GM12878 (cell line): ENCODE data around the gene C16orf86.

ENCODE experiments used
- CREM ChIP-seq: IDR thresholded peaks from 2 replicates; pipeline ENCODE4 v1.6.1; 2014; ENCODE audit warnings: antibody characterized with exemption, low read depth
- EP300 ChIP-seq, 2 experiments: fragments of 150-350 bp in 1 of 2; IDR thresholded peaks; 2 replicates each; pipeline ENCODE4 v1.6.1; 2011 to 2012; ENCODE audit warnings: low read depth in 2 of 2, low read length in 2 of 2, borderline replicate concordance in 1 of 2, improper control_type of control experiment in 1 of 2, inconsistent platforms in 1 of 2; ENCODE audit not compliant: control insufficient read depth in 1 of 2
- HDAC2 ChIP-seq: fragments of 200-600 bp; sonication (generic); IDR thresholded peaks from 2 replicates; pipeline ENCODE4 v1.6.1; 2017
- JUND ChIP-seq: IDR thresholded peaks from 2 replicates; pipeline ENCODE4 v1.6.1; 2012; ENCODE audit warnings: low read depth, mild to moderate bottlenecking, low read length, improper control_type of control experiment, moderate library complexity
- RBBP5 ChIP-seq: fragments of 200-600 bp; sonication (generic); conservative IDR thresholded peaks from 2 replicates; pipeline ENCODE4 v1.6.1; 2016
- RFX5 ChIP-seq: IDR thresholded peaks from 2 replicates; pipeline ENCODE4 v1.6.1; 2011; ENCODE audit warnings: low read depth, low read length, improper control_type of control experiment
- SPI1 ChIP-seq: IDR thresholded peaks from 2 replicates; pipeline ENCODE4 v1.6.1; 2011; ENCODE audit warnings: low read depth, mild to moderate bottlenecking, low read length, moderate library complexity, borderline replicate concordance; ENCODE audit not compliant: insufficient read depth
- SREBF1 ChIP-seq: IDR thresholded peaks from 2 replicates; pipeline ENCODE4 v1.6.1; 2012; ENCODE audit warnings: mild to moderate bottlenecking, low read length
- TARDBP ChIP-seq: IDR thresholded peaks from 2 replicates; pipeline ENCODE4 v1.6.1; 2016; ENCODE audit warnings: borderline replicate concordance
- TCF12 ChIP-seq: IDR thresholded peaks from 2 replicates; pipeline ENCODE4 v1.6.1; 2011; ENCODE audit warnings: low read depth, mild to moderate bottlenecking, low read length
- TF ChIP-seq, protein P1 (sequence below), 3 experiments: IDR thresholded peaks in 2 of 3; conservative IDR thresholded peaks in 1 of 3; 2 replicates each; pipeline ENCODE4 v1.5.1; 2011; ENCODE audit warnings: low read depth in 3 of 3, low read length in 3 of 3, mild to moderate bottlenecking in 3 of 3, control low read depth in 2 of 3, moderate library complexity in 2 of 3, inconsistent platforms in 1 of 3, mixed read lengths in 1 of 3; ENCODE audit not compliant: control insufficient read depth in 2 of 3, insufficient read depth in 1 of 3; ENCODE audit errors: extremely low read depth in 1 of 3
- TF ChIP-seq, protein P2 (sequence below): IDR thresholded peaks from 2 replicates; pipeline ENCODE4 v1.6.1; 2012; ENCODE audit warnings: low read length, inconsistent platforms
- TF ChIP-seq, protein P3 (sequence below): IDR thresholded peaks from 2 replicates; pipeline ENCODE4 v1.6.1; 2011; ENCODE audit warnings: mild to moderate bottlenecking, low read depth, low read length, moderate library complexity; ENCODE audit not compliant: insufficient replicate concordance
- TF ChIP-seq, protein P4 (sequence below): fragments of 450-650 bp; IDR thresholded peaks from 2 replicates; pipeline ENCODE4 v1.6.1; 2017; ENCODE audit warnings: mild to moderate bottlenecking

DNA sequence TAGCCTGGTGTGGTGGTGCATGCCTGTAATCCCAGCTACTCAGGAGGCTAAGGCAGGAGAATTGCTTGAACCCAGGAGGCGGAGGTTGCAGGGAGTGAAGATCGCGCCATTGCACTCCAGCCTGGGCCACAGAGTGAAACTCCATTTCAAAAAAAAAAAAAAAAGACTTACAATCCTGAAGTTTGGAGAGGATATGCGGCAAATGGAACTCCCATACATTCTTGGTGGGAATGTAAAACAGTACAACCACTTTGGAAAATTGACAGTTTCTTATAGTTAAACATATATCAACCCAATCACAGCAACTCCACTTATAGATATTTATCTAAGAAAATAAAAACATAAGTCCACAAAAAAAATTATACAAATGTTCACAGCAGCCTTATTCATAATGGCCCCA lies 40.6 kb downstream of the C16orf86 start:
- TF ChIP-seq, protein P1, sequence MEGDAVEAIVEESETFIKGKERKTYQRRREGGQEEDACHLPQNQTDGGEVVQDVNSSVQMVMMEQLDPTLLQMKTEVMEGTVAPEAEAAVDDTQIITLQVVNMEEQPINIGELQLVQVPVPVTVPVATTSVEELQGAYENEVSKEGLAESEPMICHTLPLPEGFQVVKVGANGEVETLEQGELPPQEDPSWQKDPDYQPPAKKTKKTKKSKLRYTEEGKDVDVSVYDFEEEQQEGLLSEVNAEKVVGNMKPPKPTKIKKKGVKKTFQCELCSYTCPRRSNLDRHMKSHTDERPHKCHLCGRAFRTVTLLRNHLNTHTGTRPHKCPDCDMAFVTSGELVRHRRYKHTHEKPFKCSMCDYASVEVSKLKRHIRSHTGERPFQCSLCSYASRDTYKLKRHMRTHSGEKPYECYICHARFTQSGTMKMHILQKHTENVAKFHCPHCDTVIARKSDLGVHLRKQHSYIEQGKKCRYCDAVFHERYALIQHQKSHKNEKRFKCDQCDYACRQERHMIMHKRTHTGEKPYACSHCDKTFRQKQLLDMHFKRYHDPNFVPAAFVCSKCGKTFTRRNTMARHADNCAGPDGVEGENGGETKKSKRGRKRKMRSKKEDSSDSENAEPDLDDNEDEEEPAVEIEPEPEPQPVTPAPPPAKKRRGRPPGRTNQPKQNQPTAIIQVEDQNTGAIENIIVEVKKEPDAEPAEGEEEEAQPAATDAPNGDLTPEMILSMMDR (IDR thresholded peaks at IDR 0.05 in 2 of 3, conservative IDR thresholded peaks at IDR 0.05 in 1 of 3; ENCODE audit: control insufficient read depth in 2 of 3, extremely low read depth in 1 of 3, insufficient read depth in 1 of 3, low read depth in 3 of 3, low read length in 3 of 3): no peak
- TF ChIP-seq JUND: no peak
- TF ChIP-seq TARDBP: no peak
- TF ChIP-seq RFX5: no peak
- TF ChIP-seq CREM: no peak
- no peak for TF ChIP-seq HDAC2
- TF ChIP-seq, protein P2, sequence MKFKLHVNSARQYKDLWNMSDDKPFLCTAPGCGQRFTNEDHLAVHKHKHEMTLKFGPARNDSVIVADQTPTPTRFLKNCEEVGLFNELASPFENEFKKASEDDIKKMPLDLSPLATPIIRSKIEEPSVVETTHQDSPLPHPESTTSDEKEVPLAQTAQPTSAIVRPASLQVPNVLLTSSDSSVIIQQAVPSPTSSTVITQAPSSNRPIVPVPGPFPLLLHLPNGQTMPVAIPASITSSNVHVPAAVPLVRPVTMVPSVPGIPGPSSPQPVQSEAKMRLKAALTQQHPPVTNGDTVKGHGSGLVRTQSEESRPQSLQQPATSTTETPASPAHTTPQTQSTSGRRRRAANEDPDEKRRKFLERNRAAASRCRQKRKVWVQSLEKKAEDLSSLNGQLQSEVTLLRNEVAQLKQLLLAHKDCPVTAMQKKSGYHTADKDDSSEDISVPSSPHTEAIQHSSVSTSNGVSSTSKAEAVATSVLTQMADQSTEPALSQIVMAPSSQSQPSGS: no peak
- TF ChIP-seq, protein P3, sequence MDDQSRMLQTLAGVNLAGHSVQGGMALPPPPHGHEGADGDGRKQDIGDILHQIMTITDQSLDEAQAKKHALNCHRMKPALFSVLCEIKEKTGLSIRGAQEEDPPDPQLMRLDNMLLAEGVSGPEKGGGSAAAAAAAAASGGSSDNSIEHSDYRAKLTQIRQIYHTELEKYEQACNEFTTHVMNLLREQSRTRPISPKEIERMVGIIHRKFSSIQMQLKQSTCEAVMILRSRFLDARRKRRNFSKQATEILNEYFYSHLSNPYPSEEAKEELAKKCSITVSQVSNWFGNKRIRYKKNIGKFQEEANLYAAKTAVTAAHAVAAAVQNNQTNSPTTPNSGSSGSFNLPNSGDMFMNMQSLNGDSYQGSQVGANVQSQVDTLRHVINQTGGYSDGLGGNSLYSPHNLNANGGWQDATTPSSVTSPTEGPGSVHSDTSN: no peak
- no peak for TF ChIP-seq TCF12
- no peak for TF ChIP-seq EP300 (IDR thresholded peaks at IDR 0.05; ENCODE audit: borderline replicate concordance in 1 of 2, control insufficient read depth in 1 of 2, low read depth in 2 of 2, low read length in 2 of 2)
- no peak for TF ChIP-seq RBBP5
- TF ChIP-seq, protein P4, sequence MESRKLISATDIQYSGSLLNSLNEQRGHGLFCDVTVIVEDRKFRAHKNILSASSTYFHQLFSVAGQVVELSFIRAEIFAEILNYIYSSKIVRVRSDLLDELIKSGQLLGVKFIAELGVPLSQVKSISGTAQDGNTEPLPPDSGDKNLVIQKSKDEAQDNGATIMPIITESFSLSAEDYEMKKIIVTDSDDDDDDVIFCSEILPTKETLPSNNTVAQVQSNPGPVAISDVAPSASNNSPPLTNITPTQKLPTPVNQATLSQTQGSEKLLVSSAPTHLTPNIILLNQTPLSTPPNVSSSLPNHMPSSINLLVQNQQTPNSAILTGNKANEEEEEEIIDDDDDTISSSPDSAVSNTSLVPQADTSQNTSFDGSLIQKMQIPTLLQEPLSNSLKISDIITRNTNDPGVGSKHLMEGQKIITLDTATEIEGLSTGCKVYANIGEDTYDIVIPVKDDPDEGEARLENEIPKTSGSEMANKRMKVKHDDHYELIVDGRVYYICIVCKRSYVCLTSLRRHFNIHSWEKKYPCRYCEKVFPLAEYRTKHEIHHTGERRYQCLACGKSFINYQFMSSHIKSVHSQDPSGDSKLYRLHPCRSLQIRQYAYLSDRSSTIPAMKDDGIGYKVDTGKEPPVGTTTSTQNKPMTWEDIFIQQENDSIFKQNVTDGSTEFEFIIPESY: no peak
- no peak for TF ChIP-seq SPI1
- no peak for TF ChIP-seq SREBF1
